ENCODE data around the gene SYNE2.

SYNE2 gene

GRCh38 chr14:64061115-64061514 lies 208.3 kb downstream of the SYNE2 start:
- Mint-ChIP-seq H3K4me3 (no peak overlapping the region), H3K27me3 (ENCODE audit: low read depth) (no peaks in the 10 kb centered on the region), H3K9me3 (no peaks in the 10 kb centered on the region)

GRCh38 chr14:64061706-64062105 lies 208.9 kb downstream of the SYNE2 start:
- Mint-ChIP-seq H3K27me3 (ENCODE audit: low read depth) (no peaks in the 10 kb centered on the region), H3K36me3 (ENCODE audit: low read depth) (peaks cover 37% of the 10 kb centered on the region), H3K4me3 (no peak overlapping the region), H3K4me1 (ENCODE audit: low read depth) (no peaks in the 10 kb centered on the region), H3K27ac (no peak overlapping the region), H3K9me3 (no peaks in the 10 kb centered on the region)

More at GRCh38 chr14:64061115-64061514, 208.3 kb downstream of the SYNE2 start:
- Mint-ChIP-seq H3K36me3 (ENCODE audit: low read depth) (peaks cover 32% of the 10 kb centered on the region), H3K27ac (no peak overlapping the region), H3K4me1 (ENCODE audit: low read depth) (no peaks in the 10 kb centered on the region)

- H3K36me3 Mint-ChIP-seq (ENCODE audit: low read depth) = peaks cover 34% of the 10 kb centered on the region
- H3K4me1 Mint-ChIP-seq (ENCODE audit: low read depth) = no peaks in the 10 kb centered on the region
Measured at GRCh38 chr14:64062381-64063115, 209.7 kb downstream of the SYNE2 start.

GRCh38 chr14:64064447-64064846 lies 211.6 kb downstream of the SYNE2 start:
- Mint-ChIP-seq H3K27me3 (ENCODE audit: low read depth) (no peaks in the 10 kb centered on the region), H3K4me1 (ENCODE audit: low read depth) (no peaks in the 10 kb centered on the region), H3K9me3 (no peaks in the 10 kb centered on the region)

More at GRCh38 chr14:64062381-64063115, 209.7 kb downstream of the SYNE2 start:
- Mint-ChIP-seq H3K9me3 (no peaks in the 10 kb centered on the region), H3K27me3 (ENCODE audit: low read depth) (no peaks in the 10 kb centered on the region), H3K4me3 (no peak overlapping the region), H3K27ac (no peak overlapping the region)

GRCh38 chr14:64069634-64070359 lies 217.0 kb downstream of the SYNE2 start:
- Mint-ChIP-seq H3K27ac (no peak overlapping the region), H3K4me3 (no peak overlapping the region), H3K9me3 (no peaks in the 10 kb centered on the region), H3K4me1 (ENCODE audit: low read depth) (no peaks in the 10 kb centered on the region), H3K36me3 (ENCODE audit: low read depth) (peaks cover 37% of the 10 kb centered on the region), H3K27me3 (ENCODE audit: low read depth) (no peaks in the 10 kb centered on the region)

More at GRCh38 chr14:64064447-64064846, 211.6 kb downstream of the SYNE2 start:
- Mint-ChIP-seq H3K27ac (no peak overlapping the region), H3K4me3 (no peak overlapping the region), H3K36me3 (ENCODE audit: low read depth) (peaks cover 21% of the 10 kb centered on the region)

GRCh38 chr14:64074961-64075612 lies 222.3 kb downstream of the SYNE2 start:
- Mint-ChIP-seq H3K27me3 (ENCODE audit: low read depth) (no peaks in the 10 kb centered on the region), H3K4me3 (no peak overlapping the region), H3K36me3 (ENCODE audit: low read depth) (peaks cover 46% of the 10 kb centered on the region), H3K27ac (no peak overlapping the region), H3K9me3 (no peaks in the 10 kb centered on the region), H3K4me1 (ENCODE audit: low read depth) (no peaks in the 10 kb centered on the region)

GRCh38 chr14:64075613-64076005 lies 222.8 kb downstream of the SYNE2 start:
- Mint-ChIP-seq H3K4me3 (no peak overlapping the region), H3K36me3 (ENCODE audit: low read depth) (peaks cover 51% of the 10 kb centered on the region), H3K27me3 (ENCODE audit: low read depth) (no peaks in the 10 kb centered on the region), H3K4me1 (ENCODE audit: low read depth) (no peaks in the 10 kb centered on the region), H3K9me3 (no peaks in the 10 kb centered on the region), H3K27ac (no peak overlapping the region)

- H3K36me3 Mint-ChIP-seq (ENCODE audit: low read depth) = peaks cover 50% of the 10 kb centered on the region
- no peak overlapping the region for H3K27ac Mint-ChIP-seq
- H3K9me3 Mint-ChIP-seq = no peaks in the 10 kb centered on the region
Measured at GRCh38 chr14:64080452-64080851, 227.6 kb downstream of the SYNE2 start.

GRCh38 chr14:64081174-64081746 lies 228.5 kb downstream of the SYNE2 start:
- Mint-ChIP-seq H3K27ac (no peak overlapping the region), H3K36me3 (ENCODE audit: low read depth) (peaks cover 46% of the 10 kb centered on the region), H3K27me3 (ENCODE audit: low read depth) (no peaks in the 10 kb centered on the region), H3K4me3 (no peak overlapping the region), H3K4me1 (ENCODE audit: low read depth) (no peaks in the 10 kb centered on the region), H3K9me3 (no peaks in the 10 kb centered on the region)

More at GRCh38 chr14:64080452-64080851, 227.6 kb downstream of the SYNE2 start:
- no peaks in the 10 kb centered on the region for H3K27me3 Mint-ChIP-seq (ENCODE audit: low read depth)
- no peak overlapping the region for H3K4me3 Mint-ChIP-seq
- H3K4me1 Mint-ChIP-seq (ENCODE audit: low read depth) = no peaks in the 10 kb centered on the region

- Mint-ChIP-seq H3K27ac (no peak overlapping the region), H3K4me3 (no peak overlapping the region), H3K27me3 (ENCODE audit: low read depth) (no peaks in the 10 kb centered on the region), H3K36me3 (ENCODE audit: low read depth) (peaks cover 51% of the 10 kb centered on the region), H3K4me1 (ENCODE audit: low read depth) (no peaks in the 10 kb centered on the region), H3K9me3 (no peaks in the 10 kb centered on the region)
Measured at GRCh38 chr14:64082837-64083236, 230.0 kb downstream of the SYNE2 start.

- Mint-ChIP-seq H3K9me3 (no peaks in the 10 kb centered on the region), H3K27me3 (ENCODE audit: low read depth) (no peaks in the 10 kb centered on the region), H3K4me3 (no peak overlapping the region), H3K36me3 (ENCODE audit: low read depth) (peaks cover 32% of the 10 kb centered on the region), H3K27ac (no peak overlapping the region), H3K4me1 (ENCODE audit: low read depth) (no peaks in the 10 kb centered on the region)
Measured at GRCh38 chr14:64088647-64088964, 235.8 kb downstream of the SYNE2 start.

- H3K27me3 Mint-ChIP-seq (ENCODE audit: low read depth) = no peaks in the 10 kb centered on the region
- H3K4me1 Mint-ChIP-seq (ENCODE audit: low read depth) = peaks cover 2% of the 10 kb centered on the region
- H3K27ac Mint-ChIP-seq = no peak overlapping the region
- no peak overlapping the region for H3K4me3 Mint-ChIP-seq
- H3K36me3 Mint-ChIP-seq (ENCODE audit: low read depth) = peaks cover 32% of the 10 kb centered on the region
- no peaks in the 10 kb centered on the region for H3K9me3 Mint-ChIP-seq
Measured at GRCh38 chr14:64089920-64090319, 237.1 kb downstream of the SYNE2 start.

- H3K36me3 Mint-ChIP-seq (ENCODE audit: low read depth) = peaks cover 31% of the 10 kb centered on the region
- H3K27me3 Mint-ChIP-seq (ENCODE audit: low read depth) = no peaks in the 10 kb centered on the region
- no peak overlapping the region for H3K27ac Mint-ChIP-seq
- peaks cover 2% of the 10 kb centered on the region for H3K4me1 Mint-ChIP-seq (ENCODE audit: low read depth)
- H3K4me3 Mint-ChIP-seq = no peak overlapping the region
- H3K9me3 Mint-ChIP-seq = no peaks in the 10 kb centered on the region
Measured at GRCh38 chr14:64091217-64091616, 238.4 kb downstream of the SYNE2 start.

- Mint-ChIP-seq H3K4me1 (ENCODE audit: low read depth) (peaks cover 2% of the 10 kb centered on the region), H3K36me3 (ENCODE audit: low read depth) (peaks cover 36% of the 10 kb centered on the region), H3K4me3 (no peak overlapping the region), H3K9me3 (no peaks in the 10 kb centered on the region), H3K27ac (no peak overlapping the region), H3K27me3 (ENCODE audit: low read depth) (no peaks in the 10 kb centered on the region)
Measured at GRCh38 chr14:64092338-64092737, 239.5 kb downstream of the SYNE2 start.
